GM18526 (cell line): ENCODE measurements around the gene TFRC.

Source experiments
- POLR2A ChIP-seq: IDR thresholded peaks from 3 replicates; pipeline ENCODE4 v1.6.1; 2011; ENCODE audit not compliant: insufficient read length; ENCODE audit errors: extremely low read depth

The TFRC gene

DNA sequence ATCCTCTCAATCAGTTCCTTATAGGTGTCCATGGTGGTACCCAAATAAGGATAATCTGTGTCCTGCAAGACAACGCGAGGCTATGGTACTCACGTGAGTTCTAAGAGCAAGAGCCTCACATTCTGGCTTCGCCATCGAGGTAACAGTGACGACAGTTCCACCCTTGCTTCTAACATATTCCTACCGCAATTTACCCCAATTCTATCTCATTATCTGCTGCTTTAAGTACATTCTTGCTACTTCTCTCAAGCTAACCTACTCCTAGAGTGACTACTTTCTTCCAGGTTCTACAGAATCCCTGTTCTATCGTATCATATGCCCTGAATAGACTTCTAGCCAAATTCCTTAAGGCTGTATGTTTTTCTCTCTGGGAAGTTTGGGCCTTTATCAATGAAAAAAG lies 26.6 kb downstream of the TFRC start:
- TF ChIP-seq POLR2A: no peak

DNA sequence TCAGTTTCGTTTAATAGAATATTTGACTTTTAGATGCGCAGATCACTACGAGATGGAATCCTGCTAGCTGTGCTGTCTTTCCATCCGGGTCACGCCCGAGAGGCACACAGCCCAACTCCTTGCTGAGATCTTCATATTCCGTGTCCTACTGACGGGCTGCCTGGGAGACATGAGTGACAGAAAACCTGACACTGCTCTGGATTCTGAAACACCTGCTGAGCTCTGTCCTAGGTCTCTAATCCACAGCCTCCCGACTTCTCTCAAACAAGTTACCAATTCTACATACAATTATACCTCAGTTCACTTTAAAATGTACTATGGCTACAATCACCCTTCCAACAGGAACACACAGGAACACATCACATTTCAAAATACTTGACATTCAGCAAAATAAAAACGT lies 27.2 kb downstream of the TFRC start:
- no peak for TF ChIP-seq POLR2A

DNA sequence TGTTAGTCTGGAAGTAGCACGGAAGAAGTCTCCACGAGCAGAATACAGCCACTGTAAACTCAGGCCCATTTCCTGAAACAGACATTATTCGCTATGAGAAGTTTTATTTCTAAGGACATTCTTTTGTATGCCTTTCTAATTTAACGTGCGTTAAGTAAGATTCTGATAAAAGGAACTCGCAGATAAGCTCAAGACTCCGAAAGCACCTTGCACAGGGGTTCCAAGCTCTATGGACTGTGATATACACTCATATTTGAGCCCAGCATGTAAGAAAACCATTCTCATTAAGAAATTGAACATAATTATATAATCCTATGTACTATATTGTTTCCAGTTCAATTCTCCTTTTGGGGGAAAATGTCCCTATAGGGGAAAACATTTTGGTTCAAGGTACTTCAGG lies 28.4 kb downstream of the TFRC start:
- TF ChIP-seq POLR2A: no peak

- TF ChIP-seq POLR2A: no peak
These were observed 30.4 kb downstream of the TFRC start for GRCh38 chr3:196051282-196052076.

DNA sequence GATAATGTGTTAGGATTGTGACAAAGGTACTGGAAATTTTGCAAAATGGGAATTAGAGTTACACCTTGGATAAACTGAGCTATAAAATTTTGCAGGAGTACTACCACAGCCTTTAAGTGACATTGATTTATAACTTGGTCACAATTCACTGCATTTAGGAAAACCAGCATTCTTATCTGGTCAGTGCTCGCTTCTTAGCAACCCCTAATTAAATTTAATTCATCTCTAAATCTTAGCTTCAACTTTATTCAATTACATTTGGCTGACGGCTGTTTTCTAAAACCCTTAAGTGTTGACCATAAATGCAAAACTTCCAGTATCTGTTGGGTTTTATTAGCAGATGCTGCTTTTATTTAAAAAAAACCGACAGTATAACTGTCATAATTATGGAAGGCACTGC lies 31.3 kb downstream of the TFRC start:
- no peak for TF ChIP-seq POLR2A

DNA sequence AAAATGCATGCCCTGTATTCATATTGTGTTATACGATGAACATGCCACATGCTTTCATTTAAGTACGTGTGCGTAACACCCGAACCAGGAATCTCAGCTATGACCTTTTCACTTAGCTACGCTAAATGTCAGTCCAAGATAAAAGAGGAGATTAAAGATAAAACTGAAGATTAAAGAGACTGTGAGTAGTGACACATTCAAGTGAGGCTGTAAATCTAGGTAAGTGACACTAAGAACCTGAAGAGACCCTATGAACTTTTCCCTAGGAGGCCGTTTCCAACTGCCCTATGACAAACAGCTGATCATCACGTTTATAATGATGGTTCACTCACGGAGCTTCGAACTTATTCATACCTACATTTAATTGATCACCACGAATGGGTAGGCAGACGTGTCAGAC lies 32.2 kb downstream of the TFRC start:
- no peak for TF ChIP-seq POLR2A

- TF ChIP-seq POLR2A: no peak
These were observed 32.8 kb downstream of the TFRC start for GRCh38 chr3:196048922-196049598.

DNA sequence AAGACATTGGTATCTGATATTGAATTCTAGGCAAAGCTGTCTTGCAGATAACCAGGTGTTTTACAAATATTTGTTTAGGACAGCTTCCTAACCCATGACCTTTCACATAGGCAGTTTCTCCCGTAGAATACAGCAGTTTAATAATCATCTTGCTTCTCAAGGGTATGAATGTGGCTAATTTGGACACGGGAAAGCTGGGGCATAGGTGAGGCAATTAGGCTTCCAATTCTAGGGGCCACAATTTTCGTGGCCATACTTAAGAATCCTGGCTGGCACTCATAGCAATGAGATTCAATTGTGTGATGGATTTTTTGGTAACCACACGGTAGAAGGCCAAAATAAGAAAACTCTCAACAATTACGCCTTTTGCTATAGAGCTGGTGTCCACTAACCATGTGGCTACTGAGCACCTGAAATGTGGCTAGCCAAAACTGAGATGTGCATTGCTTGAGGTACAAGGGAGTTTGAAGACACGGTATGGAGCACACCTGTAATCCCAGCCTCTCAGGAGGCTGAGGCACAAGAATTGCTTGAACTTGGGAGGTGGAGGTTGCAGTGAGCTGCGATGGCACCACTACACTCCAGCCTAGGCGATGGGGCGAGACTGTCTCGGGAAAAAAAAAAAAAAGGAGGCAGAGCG lies 34.4 kb downstream of the TFRC start:
- TF ChIP-seq POLR2A: no peak

- TF ChIP-seq POLR2A: no peak
These were observed 37.4 kb downstream of the TFRC start for GRCh38 chr3:196044513-196044912.

- no peak for TF ChIP-seq POLR2A
These were observed 39.2 kb downstream of the TFRC start for GRCh38 chr3:196042673-196043072.

GRCh38 chr3:196039359-196039758 lies 42.5 kb downstream of the TFRC start:
- TF ChIP-seq POLR2A: no peak

DNA sequence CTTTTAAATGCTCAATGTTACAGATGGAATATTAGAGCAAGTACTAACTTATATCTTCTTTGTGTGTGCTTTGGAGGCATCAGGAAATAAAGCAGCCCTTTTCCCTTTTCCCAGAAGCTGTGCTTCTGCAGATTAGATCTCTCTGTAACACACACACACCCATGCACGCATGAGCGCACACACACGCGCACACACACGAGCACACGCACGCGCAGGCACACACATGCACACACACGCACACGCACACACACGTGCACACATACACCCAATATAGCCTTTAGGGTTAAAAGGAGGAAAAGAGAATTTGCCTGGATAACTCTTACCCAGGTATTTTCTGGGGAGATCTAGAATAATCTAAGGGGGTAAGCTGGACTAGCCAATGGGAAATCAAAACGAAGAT lies 56.9 kb downstream of the TFRC start:
- TF ChIP-seq POLR2A: no peak

- no peak for TF ChIP-seq POLR2A
These were observed 57.9 kb downstream of the TFRC start for GRCh38 chr3:196023947-196024346.

GRCh38 chr3:196020373-196020772 lies 61.5 kb downstream of the TFRC start:
- TF ChIP-seq POLR2A: no peak

DNA sequence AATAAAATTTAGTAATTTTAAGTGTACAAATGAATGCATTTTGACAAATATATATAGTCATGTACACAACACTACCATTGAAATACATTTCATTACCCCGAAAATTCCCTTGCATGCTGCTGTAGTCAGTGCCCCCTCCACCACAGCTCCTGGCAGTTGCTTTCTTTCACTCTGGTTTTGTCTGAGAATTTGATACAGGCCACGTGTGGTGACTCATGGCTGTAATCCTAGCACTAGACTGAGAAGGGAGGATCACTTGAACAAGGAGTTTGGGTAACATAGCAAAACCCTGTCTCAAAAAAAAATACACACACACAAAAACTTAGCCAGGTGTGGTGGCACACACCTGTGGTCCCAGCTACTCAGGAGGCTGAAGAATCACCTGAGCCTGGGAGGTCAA lies 65.4 kb downstream of the TFRC start:
- no peak for TF ChIP-seq POLR2A

- TF ChIP-seq POLR2A: no peak
These were observed 65.8 kb downstream of the TFRC start for GRCh38 chr3:196016059-196016458.

- no peak for TF ChIP-seq POLR2A
These were observed 68.1 kb downstream of the TFRC start for GRCh38 chr3:196013587-196014487.
